CD14-positive monocyte (primary cell): ENCODE results near the gene CNDP2. TPM values are rescaled to one million over a fixed set of nuclear protein-coding genes. Genes with fewer than 3 reads are reported as not detected.
"Not testable (repeated sequence)": the region's sequence is repeated elsewhere in the genome, so short reads cannot be mapped to it uniquely, and the experiment has no call there.

Experiments used
- DNase-seq, 3 donors: peaks; one replicate each; pipeline ENCODE4 v3.0.0-alpha.2; 2011 to 2022
- H2AFZ ChIP-seq: 2 replicates; pipeline ENCODE4 v1.6.0; 2012; ENCODE audit warnings: mild to moderate bottlenecking, low read depth, low read length, inconsistent platforms; ENCODE audit not compliant: insufficient read depth, poor library complexity, severe bottlenecking
- H3K27ac ChIP-seq, 2 donors: 1 replicate in 1 of 2; 2 replicates in 1 of 2; pipeline ENCODE4 v1.5.1; 2012 to 2013; ENCODE audit warnings: low read length in 2 of 2, control low read depth in 1 of 2, inconsistent platforms in 1 of 2, low read depth in 1 of 2, mild to moderate bottlenecking in 1 of 2
- H3K27me3 ChIP-seq, 2 donors: one replicate each; pipeline versions ENCODE4 v1.6.0 to v1.6.1; 2011 to 2013; ENCODE audit warnings: low read length in 2 of 2; ENCODE audit not compliant: control insufficient read depth in 2 of 2, insufficient read depth in 2 of 2
- H3K36me3 ChIP-seq, 2 donors: replicated peaks in 1 of 2; 1 replicate in 1 of 2; 2 replicates in 1 of 2; pipeline versions ENCODE4 v1.5.1 to v1.6.1; 2012 to 2013; ENCODE audit warnings: low read length in 2 of 2, control low read depth in 1 of 2, inconsistent platforms in 1 of 2, mild to moderate bottlenecking in 1 of 2; ENCODE audit not compliant: insufficient read depth in 2 of 2, control insufficient read depth in 1 of 2
- H3K4me1 ChIP-seq, 2 donors: 1 replicate in 1 of 2; 2 replicates in 1 of 2; pipeline versions ENCODE4 v1.5.1 to v1.6.1; 2012 to 2013; ENCODE audit warnings: low read length in 2 of 2, control low read depth in 1 of 2, inconsistent platforms in 1 of 2, mild to moderate bottlenecking in 1 of 2, moderate library complexity in 1 of 2; ENCODE audit not compliant: insufficient read depth in 2 of 2, control insufficient read depth in 1 of 2
- H3K4me2 ChIP-seq: replicated peaks from 2 replicates; pipeline ENCODE3; 2012; ENCODE audit warnings: low read length, moderate library complexity, mild to moderate bottlenecking; ENCODE audit not compliant: poor library complexity, severe bottlenecking; ENCODE audit errors: extremely low read depth
- H3K4me3 ChIP-seq, 3 experiments: fragments of 200-600 bp in 1 of 3; sonication (generic) in 1 of 3; replicated peaks in 1 of 3; 1 replicate in 2 of 3; 2 replicates in 1 of 3; pipeline ENCODE4 v1.5.1; 2011 to 2013; ENCODE audit warnings: low read length in 3 of 3, mild to moderate bottlenecking in 3 of 3, control low read depth in 2 of 3, low read depth in 2 of 3, inconsistent platforms in 1 of 3, moderate library complexity in 1 of 3
- H3K79me2 ChIP-seq: 2 replicates; pipeline ENCODE4 v1.6.0; 2012; ENCODE audit warnings: mild to moderate bottlenecking, control low read depth, inconsistent platforms, low read length, moderate library complexity; ENCODE audit not compliant: insufficient read depth
- H3K9ac ChIP-seq: 2 replicates; pipeline ENCODE4 v1.6.0; 2017; ENCODE audit warnings: low read length, mild to moderate bottlenecking; ENCODE audit not compliant: insufficient read depth, poor library complexity, severe bottlenecking
- H3K9me3 ChIP-seq, 2 donors: replicated peaks in 1 of 2; 1 replicate in 1 of 2; 2 replicates in 1 of 2; pipeline versions ENCODE4 v1.5.1 to v1.6.1; 2012 to 2013; ENCODE audit warnings: low read length in 2 of 2, control low read depth in 1 of 2; ENCODE audit not compliant: control insufficient read depth in 1 of 2, insufficient read depth in 1 of 2
- H4K20me1 ChIP-seq: 2 replicates; pipeline ENCODE4 v1.6.0; 2012; ENCODE audit warnings: mild to moderate bottlenecking, low read length, control low read depth, moderate library complexity; ENCODE audit not compliant: insufficient read depth
- H3K27ac Mint-ChIP-seq, 7 donors: one replicate each; pipeline ENCODE4 v1.8.0; 2020; ENCODE audit warnings: mild to moderate bottlenecking in 7 of 7, mixed read lengths in 7 of 7, moderate library complexity in 6 of 7, inconsistent platforms in 2 of 7
- H3K27me3 Mint-ChIP-seq, 3 donors: one replicate each; pipeline ENCODE4 v1.8.0; 2021 to 2022; ENCODE audit warnings: low read depth in 3 of 3, mild to moderate bottlenecking in 3 of 3, mixed read lengths in 3 of 3, moderate library complexity in 3 of 3, inconsistent platforms in 1 of 3
- H3K36me3 Mint-ChIP-seq, 2 donors: one replicate each; pipeline ENCODE4 v1.8.0; 2020; ENCODE audit warnings: mixed read lengths in 2 of 2, inconsistent platforms in 1 of 2, mild to moderate bottlenecking in 1 of 2
- H3K4me1 Mint-ChIP-seq: one replicate; pipeline ENCODE4 v1.8.0; 2020; ENCODE audit warnings: mild to moderate bottlenecking, mixed read lengths
- H3K4me3 Mint-ChIP-seq, 2 donors: one replicate each; pipeline ENCODE4 v1.8.0; 2020; ENCODE audit warnings: mild to moderate bottlenecking in 2 of 2, mixed read lengths in 2 of 2, moderate library complexity in 1 of 2
- H3K9me3 Mint-ChIP-seq, 7 donors: one replicate each; pipeline ENCODE4 v1.8.0; 2020 to 2022; ENCODE audit warnings: mixed read lengths in 7 of 7, mild to moderate bottlenecking in 6 of 7, moderate library complexity in 6 of 7, inconsistent platforms in 2 of 7
- CTCF ChIP-seq: fragments of 200-600 bp; IDR thresholded peaks from one replicate; pipeline ENCODE4 v1.8.0; 2022; ENCODE audit warnings: antibody characterized with exemption, mild to moderate bottlenecking
- WGBS: methylation state at CpG from one replicate; pipeline ENCODE4 v1.1.5; 2013; ENCODE audit warnings: missing lambda C conversion rate; ENCODE audit not compliant: insufficient coverage; 5-methylcytosine and 5-hydroxymethylcytosine counted together
- intact Hi-C, 2 donors: fragments of 100-400 bp; cut with micrococcal nuclease; formaldehyde crosslinking; loops; one replicate each; pipeline versions ENCODE4 v1.15.0 to v1.15.1; 2023
- polyA plus RNA-seq, 3 donors: library from polyadenylated mRNA; depleted of rRNA in 1 of 3; unstranded in 2 of 3; stranded (reverse) in 1 of 3; fragments of 300-500 nt in 2 of 3; fragments of >200 nt in 1 of 3; fragmentation: Illumina TruSeq in 2 of 3; gene quantifications; 1 replicate in 2 of 3; 2 replicates in 1 of 3; pipeline ENCODE4 v1.2.3, GENCODE V29; 2012 to 2021

CNDP2 gene
- polyA plus RNA-seq, 3 donors: 103 to 186 (median 122) TPM

- H3K4me1 ChIP-seq: peaks cover 51 to 63% of the 10 kb centered on the region in 2 donors
- H3K9me3 Mint-ChIP-seq: no peaks in the 10 kb centered on the region
- no peaks in the 10 kb centered on the region for H3K9me3 ChIP-seq
- H3K79me2 ChIP-seq: peaks cover 57% of the 10 kb centered on the region
- intact Hi-C loops: no loop called here
- no peak for TF ChIP-seq CTCF
- peaks cover 64% of the 10 kb centered on the region for H3K4me1 Mint-ChIP-seq
- H3K4me3 ChIP-seq: peak overlapping the region; percentile 36 to 86 (median 77)
- H2AFZ ChIP-seq: no peak overlapping the region
- peak overlapping the region; percentile 92 for H3K4me2 ChIP-seq
- peak overlapping the region; percentile 89 to 92 for H3K4me3 Mint-ChIP-seq
- H3K9ac ChIP-seq: no peak overlapping the region
- peaks cover 11% of the 10 kb centered on the region for H4K20me1 ChIP-seq
- peaks cover 41 to 42% of the 10 kb centered on the region in 2 donors for H3K36me3 Mint-ChIP-seq
- H3K36me3 ChIP-seq: peaks cover 29 to 44% of the 10 kb centered on the region in 2 donors
- WGBS: 71% methylated on average over 2 of the region's 6 CpGs
- H3K27me3 ChIP-seq: no peaks in the 10 kb centered on the region
- peak overlapping the region; percentile 94 to 100 (median 96) for H3K27ac Mint-ChIP-seq
- peak overlapping the region; percentile 87 to 90 for H3K27ac ChIP-seq
- no peaks in the 10 kb centered on the region for H3K27me3 Mint-ChIP-seq
- peak in 2 of 3 donors; percentile 59 to 64 for DNase-seq
These were observed 4.2 kb downstream of the CNDP2 start for GRCh38 chr18:74500372-74500771.

- Histone ChIP-seq H3K79me2 (peaks cover 57% of the 10 kb centered on the region), H4K20me1 (peaks cover 15% of the 10 kb centered on the region), H3K9ac (peak overlapping the region; percentile 36), H3K4me3 (peak overlapping the region; percentile 4 to 86 (median 77)), H3K27ac (peak overlapping the region; percentile 87 to 90), H3K4me1 (peaks cover 47 to 59% of the 10 kb centered on the region in 2 donors), H3K36me3 (peaks cover 33 to 48% of the 10 kb centered on the region in 2 donors), H3K4me2 (peak overlapping the region; percentile 92)
- H3K9me3 Mint-ChIP-seq, H3K27me3 Mint-ChIP-seq, intact Hi-C loops, H2AFZ ChIP-seq, H3K27me3 ChIP-seq, DNase-seq, H3K9me3 ChIP-seq: not testable (repeated sequence)
- Mint-ChIP-seq H3K36me3 (peaks cover 45 to 46% of the 10 kb centered on the region in 2 donors), H3K4me3 (peak overlapping the region; percentile 89 to 92), H3K27ac (peak overlapping the region; percentile 94 to 100 (median 96)), H3K4me1 (peaks cover 63% of the 10 kb centered on the region)
- WGBS: 50% methylated on average over 3 of the region's 8 CpGs
These were observed 4.6 kb downstream of the CNDP2 start for GRCh38 chr18:74500774-74501173.
